GM20000 (cell line): ENCODE data around the gene KAZALD1.

Source experiments
- DNase-seq: peaks from one replicate; pipeline ENCODE4 v3.0.0; 2012; ENCODE audit warnings: low spot score
- CTCF ChIP-seq: IDR thresholded peaks from 2 replicates; pipeline ENCODE4 v1.5.1; 2012; ENCODE audit warnings: mild to moderate bottlenecking, control low read depth; ENCODE audit errors: extremely low read depth, missing control alignments

Gene KAZALD1

GRCh38 chr10:101053516-101053915, 8.3 kb upstream of the KAZALD1 start:
- DNase-seq, result no peak
- no peak for TF ChIP-seq CTCF

GRCh38 chr10:101054351-101054750, 7.4 kb upstream of the KAZALD1 start:
- no peak for TF ChIP-seq CTCF
- no peak for DNase-seq

GRCh38 chr10:101054876-101055275, 6.9 kb upstream of the KAZALD1 start:
- no peak for TF ChIP-seq CTCF

GRCh38 chr10:101055411-101055810, 6.4 kb upstream of the KAZALD1 start:
- no peak for DNase-seq
- TF ChIP-seq CTCF, result no peak

More at GRCh38 chr10:101054876-101055275, 6.9 kb upstream of the KAZALD1 start:
- DNase-seq, result no peak

GRCh38 chr10:101056365-101057151, 5.2 kb upstream of the KAZALD1 start:
- no peak for DNase-seq
- TF ChIP-seq CTCF, result no peak

GRCh38 chr10:101060036-101060950, 1.5 kb upstream of the KAZALD1 start:
- peak; percentile 87 for TF ChIP-seq CTCF
- peak; percentile 89 for DNase-seq

GRCh38 chr10:101060951-101061623, 702 bp upstream of the KAZALD1 start:
- TF ChIP-seq CTCF, result no peak
- DNase-seq, result peak; percentile 98
